ENCODE results near the gene EXOC6. TPM values are rescaled to one million over a fixed set of nuclear protein-coding genes. Genes with fewer than 3 reads are reported as not detected.

EXOC6 gene
- total RNA-seq, 2 donors from 2014 or later, result 7.0 to 10.1 TPM

- Histone ChIP-seq H3K27ac (peak overlapping the region in 1 of 2 donors; percentile 7), H3K9me3 (no peaks in the 10 kb centered on the region), H3K27me3 (no peaks in the 10 kb centered on the region), H3K36me3 (no peaks in the 10 kb centered on the region), H3K4me1 (peaks cover 0 to 4% of the 10 kb centered on the region in 2 donors), H3K4me3 (no peak overlapping the region)
- TF ChIP-seq CTCF (IDR thresholded peaks at IDR 0.05), result no peak
- DNase-seq (ENCODE audit: low spot score), result no peak
These were observed 26.2 kb upstream of the EXOC6 start for GRCh38 chr10:92822060-92822634.

- Histone ChIP-seq H3K27me3 (no peaks in the 10 kb centered on the region), H3K27ac (no peak overlapping the region), H3K4me1 (peaks cover 0 to 4% of the 10 kb centered on the region in 2 donors), H3K9me3 (no peaks in the 10 kb centered on the region), H3K4me3 (no peak overlapping the region), H3K36me3 (no peaks in the 10 kb centered on the region)
- no peak for DNase-seq (ENCODE audit: low spot score)
- peak in 1 of 2 donors; percentile 44 for TF ChIP-seq CTCF (IDR thresholded peaks at IDR 0.05)
These were observed 25.4 kb upstream of the EXOC6 start for GRCh38 chr10:92822964-92823363.

GRCh38 chr10:92826061-92826460 lies 22.3 kb upstream of the EXOC6 start:
- no peak overlapping the region for H3K4me3 ChIP-seq
- H3K4me1 ChIP-seq, result peaks cover 0 to 18% of the 10 kb centered on the region in 2 donors
- H3K9me3 ChIP-seq, result no peaks in the 10 kb centered on the region
- TF ChIP-seq CTCF (IDR thresholded peaks at IDR 0.05), result no peak
- H3K36me3 ChIP-seq, result no peaks in the 10 kb centered on the region
- no peak for DNase-seq (ENCODE audit: low spot score)
- no peaks in the 10 kb centered on the region for H3K27me3 ChIP-seq
- H3K27ac ChIP-seq, result no peak overlapping the region

GRCh38 chr10:92826504-92826903 lies 21.8 kb upstream of the EXOC6 start:
- H3K9me3 ChIP-seq, result no peaks in the 10 kb centered on the region
- H3K36me3 ChIP-seq, result no peaks in the 10 kb centered on the region
- no peak overlapping the region for H3K27ac ChIP-seq
- H3K27me3 ChIP-seq, result no peaks in the 10 kb centered on the region
- DNase-seq (ENCODE audit: low spot score), result no peak
- peaks cover 0 to 18% of the 10 kb centered on the region in 2 donors for H3K4me1 ChIP-seq
- H3K4me3 ChIP-seq, result no peak overlapping the region
- TF ChIP-seq CTCF (IDR thresholded peaks at IDR 0.05), result no peak

GRCh38 chr10:92829042-92829785 lies 19.1 kb upstream of the EXOC6 start:
- no peak overlapping the region for H3K4me3 ChIP-seq
- H3K9me3 ChIP-seq, result no peaks in the 10 kb centered on the region
- H3K4me1 ChIP-seq, result peaks cover 0 to 14% of the 10 kb centered on the region in 2 donors
- no peak for DNase-seq (ENCODE audit: low spot score)
- no peak overlapping the region for H3K27ac ChIP-seq
- no peaks in the 10 kb centered on the region for H3K27me3 ChIP-seq
- TF ChIP-seq CTCF (IDR thresholded peaks at IDR 0.05), result no peak
- no peaks in the 10 kb centered on the region for H3K36me3 ChIP-seq
